Measurements from ENCODE around the gene L1TD1.
A peak's percentile ranks its signal among the peaks of the same experiment; 100 is the strongest.

Gene L1TD1

GRCh38 chr1:62208087-62208486 is 13.4 kb downstream of the L1TD1 start:
- no peak overlapping the region for H3K4me3 ChIP-seq (ENCODE audit: low read length)
- DNase-seq (ENCODE audit: low read depth), result no peak
- no peak for TF ChIP-seq CTCF (IDR thresholded peaks at IDR 0.05; ENCODE audit: insufficient read depth, low read depth, low read length, missing control alignments)

- no peak for TF ChIP-seq CTCF (IDR thresholded peaks at IDR 0.05; ENCODE audit: insufficient read depth, low read depth, low read length, missing control alignments)
- peak; percentile 19 for DNase-seq (ENCODE audit: low read depth)
- no peak overlapping the region for H3K4me3 ChIP-seq (ENCODE audit: low read length)
These were observed 14.3 kb downstream of the L1TD1 start for GRCh38 chr1:62208970-62209369.

GRCh38 chr1:62209931-62210595 is 15.4 kb downstream of the L1TD1 start:
- DNase-seq (ENCODE audit: low read depth), result peak; percentile 79
- no peak for TF ChIP-seq CTCF (IDR thresholded peaks at IDR 0.05; ENCODE audit: insufficient read depth, low read depth, low read length, missing control alignments)
- no peak overlapping the region for H3K4me3 ChIP-seq (ENCODE audit: low read length)

GRCh38 chr1:62210960-62211359 is 16.3 kb downstream of the L1TD1 start:
- no peak for TF ChIP-seq CTCF (IDR thresholded peaks at IDR 0.05; ENCODE audit: insufficient read depth, low read depth, low read length, missing control alignments)
- no peak overlapping the region for H3K4me3 ChIP-seq (ENCODE audit: low read length)
- no peak for DNase-seq (ENCODE audit: low read depth)

- H3K4me3 ChIP-seq (ENCODE audit: low read length), result no peak overlapping the region
- no peak for TF ChIP-seq CTCF (IDR thresholded peaks at IDR 0.05; ENCODE audit: insufficient read depth, low read depth, low read length, missing control alignments)
- no peak for DNase-seq (ENCODE audit: low read depth)
These were observed 17.8 kb downstream of the L1TD1 start for GRCh38 chr1:62212411-62212810.

- H3K4me3 ChIP-seq (ENCODE audit: low read length), result no peak overlapping the region
- no peak for DNase-seq (ENCODE audit: low read depth)
- no peak for TF ChIP-seq CTCF (IDR thresholded peaks at IDR 0.05; ENCODE audit: insufficient read depth, low read depth, low read length, missing control alignments)
These were observed 18.6 kb downstream of the L1TD1 start for GRCh38 chr1:62213075-62213914.

Data from epithelial cell of esophagus (primary cell).